SK-N-SH (cell line): ENCODE results near the gene PIF1. TPM values are rescaled to one million over a fixed set of nuclear protein-coding genes. Genes with fewer than 3 reads are reported as not detected.

Experiments
- CTCF ChIA-PET: fragments of 300-600, 350-600 bp; formaldehyde crosslinking; extraction: SDS; loops from one replicate; lab custom pipeline; 2021; lab: Yijun Ruan, JAX
- POLR2A ChIA-PET: fragments of 350-600 bp; sonication (Branson Sonifier 250); formaldehyde crosslinking; extraction: SDS; loops from one replicate; lab custom pipeline; 2020; ENCODE audit warnings: antibody characterized with exemption, inconsistent platforms; lab: Yijun Ruan, JAX
- DNase-seq: peaks from one replicate; pipeline ENCODE4 v3.0.0; 2012
- H2AFZ ChIP-seq: fragments of 200-600 bp; sonication (generic); 2 replicates; pipeline ENCODE4 v1.8.1; 2016; ENCODE audit warnings: antibody characterized with exemption, mild to moderate bottlenecking, low read depth
- H3F3A ChIP-seq: fragments of 200-600 bp; sonication (generic); replicated peaks from 2 replicates; pipeline ENCODE3; 2016; ENCODE audit warnings: antibody characterized with exemption, mild to moderate bottlenecking; ENCODE audit not compliant: insufficient read depth
- H3K27ac ChIP-seq, 2 experiments: fragments of 200-500 bp in 1 of 2; fragments of 200-600 bp in 1 of 2; sonication (Bioruptor generic) in 1 of 2; sonication (generic), shearing (Covaris generic) in 1 of 2; 2 replicates each; pipeline versions ENCODE4 v1.5.1 to v1.6.1; 2014 to 2016; ENCODE audit warnings: low read depth in 2 of 2, inconsistent platforms in 1 of 2, low read length in 1 of 2, mild to moderate bottlenecking in 1 of 2, mixed read lengths in 1 of 2
- H3K27me3 ChIP-seq: fragments of 200-600 bp; sonication (generic), shearing (Covaris generic); 2 replicates; pipeline ENCODE4 v1.6.1; 2016; ENCODE audit warnings: mixed run types; ENCODE audit not compliant: insufficient read depth
- H3K36me3 ChIP-seq, 2 experiments: fragments of 200-500 bp in 1 of 2; fragments of 200-600 bp in 1 of 2; sonication (Bioruptor generic) in 1 of 2; sonication (generic) in 1 of 2; replicated peaks in 1 of 2; 2 replicates each; pipeline versions ENCODE3 to v1.5.1; 2014 to 2016; ENCODE audit warnings: low read length in 1 of 2, mild to moderate bottlenecking in 1 of 2; ENCODE audit not compliant: insufficient read depth in 2 of 2, control insufficient read depth in 1 of 2
- H3K4me1 ChIP-seq, 2 experiments: fragments of 200-500 bp in 1 of 2; fragments of 200-600 bp in 1 of 2; sonication (Bioruptor generic) in 1 of 2; sonication (generic), shearing (Covaris generic) in 1 of 2; 2 replicates each; pipeline versions ENCODE4 v1.5.1 to v1.6.1; 2014 to 2016; ENCODE audit warnings: low read depth in 1 of 2, low read length in 1 of 2, mixed run types in 1 of 2; ENCODE audit not compliant: insufficient read depth in 2 of 2, control insufficient read depth in 1 of 2
- H3K4me2 ChIP-seq: fragments of 200-600 bp; sonication (generic), shearing (Covaris generic); 2 replicates; pipeline ENCODE4 v1.6.1; 2017; ENCODE audit warnings: mixed run types
- H3K4me3 ChIP-seq, 2 experiments: fragments of 200-500 bp in 1 of 2; fragments of 200-600 bp in 1 of 2; sonication (Bioruptor generic) in 1 of 2; sonication (generic), shearing (Covaris generic) in 1 of 2; 2 replicates each; pipeline versions ENCODE4 v1.5.1 to v1.8.1; 2014 to 2016; ENCODE audit warnings: low read depth in 2 of 2, inconsistent platforms in 1 of 2, low read length in 1 of 2, mild to moderate bottlenecking in 1 of 2, mixed read lengths in 1 of 2, moderate library complexity in 1 of 2
- H3K79me2 ChIP-seq: fragments of 200-600 bp; sonication (generic); 2 replicates; pipeline ENCODE4 v1.8.1; 2017; ENCODE audit warnings: mild to moderate bottlenecking; ENCODE audit not compliant: insufficient read depth
- H3K9ac ChIP-seq: fragments of 200-600 bp; sonication (generic); 2 replicates; pipeline ENCODE4 v1.6.1; 2017; ENCODE audit warnings: mixed run types
- H3K9me2 ChIP-seq: fragments of 200-600 bp; sonication (generic); 2 replicates; pipeline ENCODE4 v1.6.1; 2017; ENCODE audit warnings: mixed run types
- H3K9me3 ChIP-seq: fragments of 200-600 bp; sonication (generic); 2 replicates; pipeline ENCODE4 v1.6.1; 2017; ENCODE audit warnings: mixed run types, mild to moderate bottlenecking, moderate library complexity
- H4K20me1 ChIP-seq: fragments of 200-600 bp; sonication (generic); 2 replicates; pipeline ENCODE4 v1.6.1; 2017; ENCODE audit warnings: mild to moderate bottlenecking, mixed run types; ENCODE audit not compliant: insufficient read depth
- CHD2 ChIP-seq: fragments of 150-350 bp; IDR thresholded peaks from 2 replicates; pipeline ENCODE4 v1.6.1; 2018; ENCODE audit warnings: low read length; ENCODE audit not compliant: partially characterized antibody
- EP300 ChIP-seq, 2 experiments: IDR thresholded peaks; 2 replicates each; pipeline versions ENCODE4 v1.4.0 to v1.6.1; 2012; ENCODE audit warnings: borderline replicate concordance in 1 of 2, low read depth in 1 of 2, low read length in 1 of 2
- EZH2phosphoT487 ChIP-seq: fragments of 200-600 bp; sonication (generic); IDR thresholded peaks from 2 replicates; pipeline ENCODE4 v1.6.1; 2017; ENCODE audit warnings: low read depth, mixed run types, mild to moderate bottlenecking, antibody characterized with exemption, moderate library complexity, borderline replicate concordance
- FOSL2 ChIP-seq: IDR thresholded peaks from 2 replicates; pipeline ENCODE4 v1.4.0; 2012; ENCODE audit warnings: low read depth, mild to moderate bottlenecking, moderate library complexity, borderline replicate concordance
- FOXM1 ChIP-seq: IDR thresholded peaks from 2 replicates; pipeline ENCODE4 v1.4.0; 2012; ENCODE audit warnings: low read depth, mild to moderate bottlenecking
- IRF3 ChIP-seq: fragments of 150-350 bp; IDR thresholded peaks from 2 replicates; pipeline ENCODE4 v1.6.1; 2016; ENCODE audit warnings: mild to moderate bottlenecking, low read depth, low read length
- JUND ChIP-seq: IDR thresholded peaks from 2 replicates; pipeline ENCODE4 v1.4.0; 2012
- MAX ChIP-seq: IDR thresholded peaks from 2 replicates; pipeline ENCODE4 v1.4.0; 2012; ENCODE audit warnings: low read depth
- MXI1 ChIP-seq: IDR thresholded peaks from 2 replicates; pipeline ENCODE4 v1.6.1; 2012; ENCODE audit warnings: mild to moderate bottlenecking, low read depth, low read length, improper control_type of control experiment
- NFIC ChIP-seq: IDR thresholded peaks from 2 replicates; pipeline ENCODE4 v1.4.0; 2012; ENCODE audit warnings: borderline replicate concordance
- NRF1 ChIP-seq: IDR thresholded peaks from 2 replicates; pipeline ENCODE4 v1.6.1; 2012; ENCODE audit warnings: low read depth, mild to moderate bottlenecking, low read length
- POLR2AphosphoS5 ChIP-seq: IDR thresholded peaks from 2 replicates; pipeline ENCODE4 v1.6.1; 2012; ENCODE audit warnings: low read depth, low read length
- RAD21 ChIP-seq: IDR thresholded peaks from 2 replicates; pipeline ENCODE4 v1.6.1; 2012; ENCODE audit warnings: mild to moderate bottlenecking, low read length
- RCOR1 ChIP-seq: fragments of 150-350 bp; IDR thresholded peaks from 2 replicates; pipeline ENCODE4 v1.6.1; 2017; ENCODE audit warnings: antibody characterized with exemption, low read length
- REST ChIP-seq: IDR thresholded peaks from 2 replicates; pipeline ENCODE4 v1.6.1; 2012; ENCODE audit warnings: mild to moderate bottlenecking, low read depth, low read length, moderate library complexity
- RFX5 ChIP-seq: IDR thresholded peaks from 2 replicates; pipeline ENCODE4 v1.6.1; 2012; ENCODE audit warnings: mild to moderate bottlenecking, improper control_type of control experiment, low read length
- RXRA ChIP-seq: IDR thresholded peaks from 2 replicates; pipeline ENCODE4 v1.4.0; 2012; ENCODE audit warnings: low read depth, mild to moderate bottlenecking, borderline replicate concordance
- SIN3A ChIP-seq: IDR thresholded peaks from 2 replicates; pipeline ENCODE4 v1.6.1; 2012; ENCODE audit warnings: low read depth, mild to moderate bottlenecking, low read length, moderate library complexity, borderline replicate concordance
- SMC3 ChIP-seq: IDR thresholded peaks from 2 replicates; pipeline ENCODE4 v1.6.1; 2012; ENCODE audit warnings: low read depth, low read length, improper control_type of control experiment
- TAF1 ChIP-seq: IDR thresholded peaks from 2 replicates; pipeline ENCODE4 v1.6.1; 2012; ENCODE audit warnings: low read depth, mild to moderate bottlenecking, low read length, moderate library complexity, borderline replicate concordance
- TEAD4 ChIP-seq: IDR thresholded peaks from 2 replicates; pipeline ENCODE4 v1.4.0; 2012; ENCODE audit warnings: mild to moderate bottlenecking, borderline replicate concordance; ENCODE audit not compliant: insufficient read depth
- USF1 ChIP-seq: IDR thresholded peaks from 2 replicates; pipeline ENCODE4 v1.4.0; 2012; ENCODE audit warnings: low read depth, borderline replicate concordance
- YY1 ChIP-seq: IDR thresholded peaks from 2 replicates; pipeline ENCODE4 v1.4.0; 2012; ENCODE audit warnings: low read depth, mild to moderate bottlenecking
- WGBS: methylation state at CpG from one replicate; pipeline ENCODE4 v1.1.6; 2017; ENCODE audit warnings: low lambda C conversion rate; 5-methylcytosine and 5-hydroxymethylcytosine counted together
- polyA plus RNA-seq, 3 experiments: library from polyadenylated mRNA; depleted of rRNA; stranded (reverse); fragments of >200 nt; gene quantifications; 2 replicates each; pipeline ENCODE4 v1.2.3, GENCODE V29; 2012

Gene PIF1
- polyA plus RNA-seq, 1 of the 3 experiments (the other 2 are of a cell fraction), result 12.4 TPM

GRCh38 chr15:64791401-64791800 lies 34.0 kb downstream of the PIF1 start:
- WGBS, result 52% methylated on average over 4 of the region's 4 CpGs
- TF ChIP-seq NRF1 (no peak), MXI1 (no peak), CHD2 (no peak), SMC3 (no peak), RXRA (no peak), FOXM1 (no peak), FOSL2 (no peak), EZH2phosphoT487 (no peak), TAF1 (no peak), RAD21 (no peak), EP300 (IDR thresholded peaks at IDR 0.05; ENCODE audit: borderline replicate concordance in 1 of 2, low read depth in 1 of 2, low read length in 1 of 2) (no peak), MAX (no peak), YY1 (no peak)
- TF ChIP-seq, all 33 proteins: peak for 0

GRCh38 chr15:64783796-64784195 lies 41.7 kb downstream of the PIF1 start:
- H3K4me1 ChIP-seq, result no peaks in the 10 kb centered on the region
- H3K9ac ChIP-seq, result no peak overlapping the region
- ChIA-PET CTCF (interaction anchor here (0.9 to 1.8 kb wide), 2 partner anchors 10 to 26 kb away, joined by 3 to 11 read pairs; no protein-coding TSS in a partner anchor), POLR2A (no interaction called here)
- DNase-seq, result no peak
- H2AFZ ChIP-seq, result no peak overlapping the region
- H3K36me3 ChIP-seq, result no peaks in the 10 kb centered on the region
- H3K27ac ChIP-seq, result no peak overlapping the region
- 89% methylated on average over 4 of the region's 4 CpGs for WGBS
- no peak overlapping the region for H3K4me2 ChIP-seq
- no peaks in the 10 kb centered on the region for H3K27me3 ChIP-seq
- no peaks in the 10 kb centered on the region for H3F3A ChIP-seq
- no peak overlapping the region for H3K4me3 ChIP-seq
- H3K79me2 ChIP-seq, result no peaks in the 10 kb centered on the region
- H3K9me3 ChIP-seq, result no peaks in the 10 kb centered on the region
- no peaks in the 10 kb centered on the region for H4K20me1 ChIP-seq
- no peaks in the 10 kb centered on the region for H3K9me2 ChIP-seq
- TF ChIP-seq TAF1, result no peak
- no peak for TF ChIP-seq NFIC
- TF ChIP-seq USF1, result no peak
- no peak for TF ChIP-seq SMC3
- no peak for TF ChIP-seq RFX5
- TF ChIP-seq MXI1, result no peak
- TF ChIP-seq POLR2AphosphoS5, result no peak
- TF ChIP-seq TEAD4, result no peak
- TF ChIP-seq NRF1, result no peak
- no peak for TF ChIP-seq RAD21
- no peak for TF ChIP-seq JUND
- no peak for TF ChIP-seq RCOR1
- no peak for TF ChIP-seq SIN3A
- TF ChIP-seq IRF3, result no peak
- no peak for TF ChIP-seq REST

More at GRCh38 chr15:64791401-64791800, 34.0 kb downstream of the PIF1 start:
- Histone ChIP-seq H3F3A (no peaks in the 10 kb centered on the region), H3K27ac (no peak overlapping the region), H3K4me1 (no peaks in the 10 kb centered on the region), H3K36me3 (no peaks in the 10 kb centered on the region), H3K9ac (no peak overlapping the region), H4K20me1 (no peaks in the 10 kb centered on the region), H3K79me2 (no peaks in the 10 kb centered on the region), H3K9me2 (no peaks in the 10 kb centered on the region), H3K27me3 (no peaks in the 10 kb centered on the region), H3K4me2 (no peak overlapping the region), H3K9me3 (no peaks in the 10 kb centered on the region), H3K4me3 (no peak overlapping the region), H2AFZ (no peak overlapping the region)
- ChIA-PET POLR2A (interaction anchor here (1.1 kb wide), 1 partner anchor 11 kb away, joined by 3 read pairs; no protein-coding TSS in a partner anchor), CTCF (no interaction called here)
- DNase-seq, result no peak
